ENCODE data around the gene EIF2AK3. TPM values are rescaled to one million over a fixed set of nuclear protein-coding genes. Genes with fewer than 3 reads are reported as not detected.

EIF2AK3 gene
- total and polyA plus RNA-seq, 4 donors = 4.0 to 25.3 (median 17.7) TPM

GRCh38 chr2:88641330-88641729 lies 14.1 kb upstream of the EIF2AK3 start:
- Histone ChIP-seq H3K9me3 (ENCODE audit: control insufficient read depth, low read length) (no peaks in the 10 kb centered on the region), H3K36me3 (ENCODE audit: control insufficient read depth in 1 of 2, insufficient read depth in 2 of 2, low read length in 1 of 2) (no peaks in the 10 kb centered on the region), H3K4me3 (ENCODE audit: low read length in 2 of 2) (no peak overlapping the region), H3K27ac (ENCODE audit: low read depth in 1 of 2, low read length in 2 of 2) (no peak overlapping the region), H3K27me3 (ENCODE audit: control insufficient read depth in 1 of 2, insufficient read depth in 2 of 2, low read length in 1 of 2) (no peaks in the 10 kb centered on the region), H3K4me1 (ENCODE audit: control insufficient read depth in 1 of 2, insufficient read depth in 2 of 2, low read length in 2 of 2) (no peaks in the 10 kb centered on the region)
- intact Hi-C loops (cut with DNase I) = no loop called here
- no peak for ATAC-seq (ENCODE audit: low FRiP score)
- no peak for DNase-seq
- 94 to 95% methylated on average over 7 of the region's 7 CpGs for WGBS, 2 donors

DNA sequence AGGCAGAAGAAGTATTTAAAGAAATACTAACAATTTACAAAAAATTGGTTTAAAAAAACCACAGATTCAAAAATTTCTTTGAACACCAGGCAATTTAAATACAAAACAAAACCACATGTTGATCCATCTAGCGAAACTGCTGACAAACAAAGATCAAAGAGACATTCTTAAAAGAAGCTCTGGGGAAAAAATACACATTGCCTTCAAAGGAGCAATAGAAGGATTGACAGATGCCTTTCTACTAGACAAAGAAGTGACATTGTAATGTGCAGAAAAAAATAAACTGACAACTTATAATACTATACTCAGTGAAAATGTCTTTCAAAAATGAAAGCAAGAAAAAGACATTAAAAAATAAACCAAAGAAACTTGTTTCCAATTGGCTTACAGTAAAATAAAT lies 12.6 kb upstream of the EIF2AK3 start:
- Histone ChIP-seq H3K27ac (ENCODE audit: low read depth in 1 of 2, low read length in 2 of 2) (no peak overlapping the region), H3K4me1 (ENCODE audit: control insufficient read depth in 1 of 2, insufficient read depth in 2 of 2, low read length in 2 of 2) (no peaks in the 10 kb centered on the region), H3K9me3 (ENCODE audit: control insufficient read depth, low read length) (no peaks in the 10 kb centered on the region), H3K27me3 (ENCODE audit: control insufficient read depth in 1 of 2, insufficient read depth in 2 of 2, low read length in 1 of 2) (no peaks in the 10 kb centered on the region), H3K4me3 (ENCODE audit: low read length in 2 of 2) (no peak overlapping the region), H3K36me3 (ENCODE audit: control insufficient read depth in 1 of 2, insufficient read depth in 2 of 2, low read length in 1 of 2) (no peaks in the 10 kb centered on the region)
- ATAC-seq (ENCODE audit: low FRiP score) (no peak), DNase-seq (no peak)
- intact Hi-C loops (cut with DNase I) = no loop called here
- 83 to 85% methylated on average over 1 of the region's 1 CpG for WGBS, 2 donors

- WGBS, 2 donors = 40 to 57% methylated on average over 3 of the region's 3 CpGs
- intact Hi-C loops (cut with DNase I) = no loop called here
- Histone ChIP-seq H3K36me3 (ENCODE audit: control insufficient read depth in 1 of 2, insufficient read depth in 2 of 2, low read length in 1 of 2) (no peaks in the 10 kb centered on the region), H3K9me3 (ENCODE audit: control insufficient read depth, low read length) (no peaks in the 10 kb centered on the region), H3K27me3 (ENCODE audit: control insufficient read depth in 1 of 2, insufficient read depth in 2 of 2, low read length in 1 of 2) (no peaks in the 10 kb centered on the region), H3K4me1 (ENCODE audit: control insufficient read depth in 1 of 2, insufficient read depth in 2 of 2, low read length in 2 of 2) (no peaks in the 10 kb centered on the region), H3K27ac (ENCODE audit: low read depth in 1 of 2, low read length in 2 of 2) (no peak overlapping the region), H3K4me3 (ENCODE audit: low read length in 2 of 2) (no peak overlapping the region)
- ATAC-seq (ENCODE audit: low FRiP score) (no peak), DNase-seq (no peak)
Observed at GRCh38 chr2:88638743-88639142, 11.5 kb upstream of the EIF2AK3 start.

GRCh38 chr2:88638123-88638650 lies 10.9 kb upstream of the EIF2AK3 start:
- ATAC-seq (ENCODE audit: low FRiP score) = no peak
- intact Hi-C loops (cut with DNase I) = no loop called here
- no peak for DNase-seq
- H3K27ac ChIP-seq (ENCODE audit: low read depth in 1 of 2, low read length in 2 of 2) = no peak overlapping the region
- 49 to 52% methylated on average over 2 of the region's 2 CpGs for WGBS, 2 donors
- H3K27me3 ChIP-seq (ENCODE audit: control insufficient read depth in 1 of 2, insufficient read depth in 2 of 2, low read length in 1 of 2) = no peaks in the 10 kb centered on the region
- no peaks in the 10 kb centered on the region for H3K36me3 ChIP-seq (ENCODE audit: control insufficient read depth in 1 of 2, insufficient read depth in 2 of 2, low read length in 1 of 2)
- H3K4me1 ChIP-seq (ENCODE audit: control insufficient read depth in 1 of 2, insufficient read depth in 2 of 2, low read length in 2 of 2) = no peaks in the 10 kb centered on the region
- no peaks in the 10 kb centered on the region for H3K9me3 ChIP-seq (ENCODE audit: control insufficient read depth, low read length)
- no peak overlapping the region for H3K4me3 ChIP-seq (ENCODE audit: low read length in 2 of 2)

- ATAC-seq (ENCODE audit: low FRiP score) (no peak), DNase-seq (no peak)
- H3K4me3 ChIP-seq (ENCODE audit: low read length in 2 of 2) = no peak overlapping the region
- no peaks in the 10 kb centered on the region for H3K36me3 ChIP-seq (ENCODE audit: control insufficient read depth in 1 of 2, insufficient read depth in 2 of 2, low read length in 1 of 2)
- no peaks in the 10 kb centered on the region for H3K27me3 ChIP-seq (ENCODE audit: control insufficient read depth in 1 of 2, insufficient read depth in 2 of 2, low read length in 1 of 2)
- H3K9me3 ChIP-seq (ENCODE audit: control insufficient read depth, low read length) = no peaks in the 10 kb centered on the region
- no peaks in the 10 kb centered on the region for H3K4me1 ChIP-seq (ENCODE audit: control insufficient read depth in 1 of 2, insufficient read depth in 2 of 2, low read length in 2 of 2)
- no peak overlapping the region for H3K27ac ChIP-seq (ENCODE audit: low read depth in 1 of 2, low read length in 2 of 2)
- intact Hi-C loops (cut with DNase I) = no loop called here
- WGBS, 2 donors = 30 to 37% methylated on average over 2 of the region's 2 CpGs
Observed at GRCh38 chr2:88637464-88637863, 10.2 kb upstream of the EIF2AK3 start.

- Histone ChIP-seq H3K27me3 (ENCODE audit: control insufficient read depth in 1 of 2, insufficient read depth in 2 of 2, low read length in 1 of 2) (no peaks in the 10 kb centered on the region), H3K36me3 (ENCODE audit: control insufficient read depth in 1 of 2, insufficient read depth in 2 of 2, low read length in 1 of 2) (no peaks in the 10 kb centered on the region), H3K27ac (ENCODE audit: low read depth in 1 of 2, low read length in 2 of 2) (no peak overlapping the region), H3K4me3 (ENCODE audit: low read length in 2 of 2) (no peak overlapping the region), H3K9me3 (ENCODE audit: control insufficient read depth, low read length) (no peaks in the 10 kb centered on the region), H3K4me1 (ENCODE audit: control insufficient read depth in 1 of 2, insufficient read depth in 2 of 2, low read length in 2 of 2) (no peaks in the 10 kb centered on the region)
- intact Hi-C loops (cut with DNase I) = no loop called here
- WGBS, 2 donors = 94 to 100% methylated on average over 1 of the region's 1 CpG
- ATAC-seq (ENCODE audit: low FRiP score) (no peak), DNase-seq (no peak)
Observed at GRCh38 chr2:88636026-88636425, 8.8 kb upstream of the EIF2AK3 start.

DNA sequence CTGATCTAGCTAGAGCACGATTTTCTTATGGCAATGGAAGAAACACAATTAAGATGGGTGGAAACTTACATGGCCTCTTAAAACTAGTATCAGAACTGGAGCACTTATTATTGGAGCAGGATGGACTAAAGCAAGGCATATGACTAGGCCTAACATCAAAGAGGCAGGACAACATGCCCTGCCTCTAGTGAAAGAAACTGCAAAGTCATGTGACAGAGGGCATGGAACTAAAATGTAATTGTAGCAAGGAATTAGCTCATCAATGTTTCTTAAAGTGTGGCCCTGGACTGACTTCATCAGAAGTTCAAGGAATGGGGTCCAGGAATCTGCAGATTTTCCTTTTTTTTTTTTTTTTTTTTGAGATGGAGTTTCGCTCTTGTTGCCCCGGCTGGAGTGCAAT lies 5.3 kb upstream of the EIF2AK3 start:
- Histone ChIP-seq H3K4me3 (ENCODE audit: low read length in 2 of 2) (no peak overlapping the region), H3K4me1 (ENCODE audit: control insufficient read depth in 1 of 2, insufficient read depth in 2 of 2, low read length in 2 of 2) (no peaks in the 10 kb centered on the region), H3K27me3 (ENCODE audit: control insufficient read depth in 1 of 2, insufficient read depth in 2 of 2, low read length in 1 of 2) (no peaks in the 10 kb centered on the region), H3K9me3 (ENCODE audit: control insufficient read depth, low read length) (no peaks in the 10 kb centered on the region), H3K36me3 (ENCODE audit: control insufficient read depth in 1 of 2, insufficient read depth in 2 of 2, low read length in 1 of 2) (no peaks in the 10 kb centered on the region), H3K27ac (ENCODE audit: low read depth in 1 of 2, low read length in 2 of 2) (no peak overlapping the region)
- no peak for ATAC-seq (ENCODE audit: low FRiP score)
- 93% methylated on average over 3 of the region's 3 CpGs for WGBS, 2 donors
- intact Hi-C loops (cut with DNase I) = loop anchor here (5.0 kb wide), 1 partner anchor 40 kb away; no protein-coding TSS in a partner anchor
- no peak for DNase-seq

DNA sequence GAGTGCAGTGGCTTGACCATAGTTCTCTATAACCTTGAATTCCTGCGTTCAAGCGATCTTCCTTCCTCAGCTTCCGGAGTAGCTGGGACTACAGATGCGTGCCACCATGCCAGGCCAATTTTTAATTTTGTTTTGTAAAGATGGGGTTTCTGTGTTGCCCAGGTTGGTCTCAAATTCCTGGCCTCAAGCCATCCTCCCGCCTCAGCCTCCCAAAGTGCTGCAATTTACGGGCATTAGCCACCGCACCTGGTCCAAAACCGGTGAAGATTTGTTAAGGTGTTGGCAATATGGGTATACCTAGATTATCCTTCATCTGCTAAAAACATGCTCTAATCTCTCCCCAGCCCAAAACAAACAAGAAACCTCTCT lies 1.3 kb upstream of the EIF2AK3 start:
- H3K36me3 ChIP-seq (ENCODE audit: control insufficient read depth in 1 of 2, insufficient read depth in 2 of 2, low read length in 1 of 2) = no peaks in the 10 kb centered on the region
- H3K9me3 ChIP-seq (ENCODE audit: control insufficient read depth, low read length) = no peaks in the 10 kb centered on the region
- intact Hi-C loops (cut with DNase I) = no loop called here
- peaks cover 0 to 5% of the 10 kb centered on the region in 2 donors for H3K4me1 ChIP-seq (ENCODE audit: control insufficient read depth in 1 of 2, insufficient read depth in 2 of 2, low read length in 2 of 2)
- ATAC-seq (ENCODE audit: low FRiP score) (no peak), DNase-seq (no peak)
- peak overlapping the region; percentile 21 to 43 for H3K4me3 ChIP-seq (ENCODE audit: low read length in 2 of 2)
- 96% methylated on average over 8 of the region's 8 CpGs for WGBS, 2 donors
- no peaks in the 10 kb centered on the region for H3K27me3 ChIP-seq (ENCODE audit: control insufficient read depth in 1 of 2, insufficient read depth in 2 of 2, low read length in 1 of 2)
- peak overlapping the region; percentile 62 to 100 for H3K27ac ChIP-seq (ENCODE audit: low read depth in 1 of 2, low read length in 2 of 2)

DNA sequence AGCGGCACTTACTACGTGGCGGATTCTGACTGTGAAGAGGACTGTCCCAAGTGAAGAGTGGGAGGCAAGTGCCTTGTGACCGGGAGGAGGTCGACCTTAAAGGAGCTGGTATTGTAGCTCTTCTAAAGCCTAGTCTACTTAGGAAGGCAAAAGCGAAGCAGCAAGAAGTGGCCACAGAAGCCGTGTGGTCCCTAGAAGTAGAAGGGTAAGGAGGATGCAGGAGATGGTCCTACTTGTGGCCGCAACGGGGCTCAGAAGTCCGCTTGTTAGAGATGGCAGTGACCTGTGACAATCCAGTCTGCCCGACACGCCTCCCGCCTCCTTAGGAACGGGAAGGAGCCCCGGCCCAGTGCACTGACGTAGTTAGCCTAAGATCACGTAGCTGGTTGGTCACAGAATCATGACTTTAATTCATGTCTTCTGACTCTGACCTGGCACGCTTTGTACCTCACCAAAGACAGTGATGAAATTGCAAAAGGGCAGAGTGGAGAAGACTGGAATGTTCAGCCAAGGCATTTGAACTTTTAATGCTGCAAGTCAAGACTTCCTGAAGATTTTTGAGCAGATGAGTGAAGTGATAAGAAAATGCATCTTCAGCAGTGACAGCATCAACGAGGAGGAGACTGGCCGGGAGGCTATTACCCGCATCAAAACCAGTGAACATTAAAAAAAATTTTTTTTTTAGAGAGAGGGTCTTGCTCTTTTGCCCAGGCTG lies 749 bp upstream of the EIF2AK3 start:
- H3K36me3 ChIP-seq (ENCODE audit: control insufficient read depth in 1 of 2, insufficient read depth in 2 of 2, low read length in 1 of 2) = no peaks in the 10 kb centered on the region
- no peaks in the 10 kb centered on the region for H3K27me3 ChIP-seq (ENCODE audit: control insufficient read depth in 1 of 2, insufficient read depth in 2 of 2, low read length in 1 of 2)
- peak overlapping the region; percentile 21 to 73 for H3K4me3 ChIP-seq (ENCODE audit: low read length in 2 of 2)
- H3K4me1 ChIP-seq (ENCODE audit: control insufficient read depth in 1 of 2, insufficient read depth in 2 of 2, low read length in 2 of 2) = peaks cover 0 to 5% of the 10 kb centered on the region in 2 donors
- ATAC-seq (ENCODE audit: low FRiP score) = peak; percentile 92
- intact Hi-C loops (cut with DNase I) = loop anchor here in 1 of 2 donors (1.0 kb wide), 1 partner anchor 63 kb away; the partner anchor contains the start of gene RPIA
- 3% methylated on average over 21 of the region's 21 CpGs for WGBS, 2 donors
- peak overlapping the region; percentile 62 to 100 for H3K27ac ChIP-seq (ENCODE audit: low read depth in 1 of 2, low read length in 2 of 2)
- DNase-seq = peak; percentile 96 to 97
- no peaks in the 10 kb centered on the region for H3K9me3 ChIP-seq (ENCODE audit: control insufficient read depth, low read length)

All from aorta (tissue), 5 donors.